ENCODE measurements around the gene FOXK2.
A peak's percentile ranks its signal among the peaks of the same experiment; 100 is the strongest.
"Not testable (repeated sequence)": the region's sequence is repeated elsewhere in the genome, so short reads cannot be mapped to it uniquely, and the experiment has no call there.

The FOXK2 gene

GRCh38 chr17:82536512-82537201, 17.1 kb downstream of the FOXK2 start:
- no peak for DNase-seq

DNA sequence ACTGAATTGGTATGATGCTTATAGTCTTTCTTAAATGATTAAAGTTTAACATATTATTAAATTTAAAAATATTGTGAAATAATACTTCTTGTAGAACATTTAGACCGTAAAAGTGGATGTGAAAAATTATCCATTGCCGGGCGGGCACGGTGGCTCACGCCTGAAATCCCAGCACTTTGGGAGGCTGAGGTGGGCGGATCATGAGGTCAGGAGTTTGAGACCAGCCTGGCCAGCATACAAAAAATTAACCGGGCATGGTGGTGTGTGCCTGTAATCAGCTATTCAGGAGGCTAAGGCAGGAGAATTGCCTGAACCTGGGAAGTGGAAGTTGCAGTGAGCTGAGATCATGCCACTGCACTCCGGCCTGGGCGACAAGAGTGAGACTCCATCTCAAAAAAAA, 17.7 kb downstream of the FOXK2 start:
- DNase-seq = not testable (repeated sequence)

- not testable (repeated sequence) for DNase-seq
These were observed 19.5 kb downstream of the FOXK2 start for GRCh38 chr17:82539076-82539475.

DNA sequence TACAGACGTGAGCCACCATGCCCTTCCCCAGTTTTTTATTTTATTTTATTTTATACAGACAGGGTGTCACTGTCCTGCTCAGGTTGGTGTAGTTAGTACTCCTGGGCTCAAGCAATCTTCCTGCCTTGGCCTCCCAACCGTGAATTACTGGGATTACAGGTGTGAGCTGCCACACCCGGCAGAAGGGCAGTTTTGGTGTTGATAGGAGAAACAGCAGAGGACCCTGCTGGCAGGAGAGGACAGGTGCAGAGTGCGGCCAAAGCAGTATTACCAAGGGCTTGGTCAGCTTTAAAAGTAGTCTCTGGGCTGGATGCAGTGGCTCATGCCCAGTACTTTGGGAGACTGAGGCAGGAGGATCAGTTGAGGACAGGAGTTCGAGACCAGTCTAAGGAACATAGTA, 22.9 kb downstream of the FOXK2 start:
- DNase-seq = no peak

GRCh38 chr17:82544431-82545070, 25.0 kb downstream of the FOXK2 start:
- no peak for DNase-seq

DNA sequence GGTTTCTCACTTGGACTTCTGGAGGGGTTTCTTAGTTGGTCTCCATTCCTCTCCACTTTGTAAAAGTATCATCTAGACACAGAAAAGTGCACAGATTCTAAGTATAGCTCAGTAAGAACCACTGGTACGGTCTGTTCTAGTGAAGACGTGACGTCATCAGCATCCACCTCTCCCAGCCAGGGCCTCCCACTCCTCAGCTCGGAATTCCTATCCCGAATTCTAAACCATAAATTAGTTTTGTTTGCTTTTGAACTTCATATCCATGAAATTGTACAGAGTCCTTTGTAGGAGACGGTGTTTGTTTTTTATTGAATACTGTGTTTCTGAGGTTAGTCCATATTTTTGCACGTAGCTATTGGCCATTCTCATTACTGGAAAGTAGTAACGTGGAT, 25.5 kb downstream of the FOXK2 start:
- DNase-seq = no peak

- DNase-seq = no peak
These were observed 28.4 kb downstream of the FOXK2 start for GRCh38 chr17:82547981-82548380.

DNA sequence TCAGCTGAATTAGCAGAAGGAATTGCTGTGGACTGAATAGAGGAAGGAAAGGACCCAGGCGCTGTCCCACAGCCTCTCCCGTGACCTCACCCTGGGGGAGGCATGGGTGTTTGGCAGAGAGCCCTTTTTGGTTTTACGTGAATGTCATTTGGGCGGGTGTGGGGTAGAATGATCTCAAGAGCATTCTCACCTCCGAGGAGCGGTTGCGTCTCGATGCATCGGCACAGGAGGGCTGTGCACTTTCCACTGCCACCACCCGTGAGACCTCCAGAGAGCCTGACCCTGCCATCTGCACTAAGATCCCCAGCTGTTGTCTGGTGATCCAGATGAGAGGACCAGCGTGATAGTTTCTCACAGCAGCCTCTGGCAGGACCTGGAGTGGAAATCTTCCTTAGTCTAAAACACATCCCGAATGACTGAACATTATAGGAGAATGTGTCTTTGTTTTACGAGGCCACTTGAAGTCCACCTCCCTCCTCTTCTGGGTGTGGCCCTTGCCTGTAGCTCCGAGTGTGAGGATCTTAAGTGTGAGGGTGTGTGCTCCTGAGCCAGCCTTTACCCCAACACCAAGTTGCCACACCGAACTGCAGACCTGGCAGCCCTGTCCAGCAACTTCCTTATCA, 29.3 kb downstream of the FOXK2 start:
- DNase-seq = no peak

DNA sequence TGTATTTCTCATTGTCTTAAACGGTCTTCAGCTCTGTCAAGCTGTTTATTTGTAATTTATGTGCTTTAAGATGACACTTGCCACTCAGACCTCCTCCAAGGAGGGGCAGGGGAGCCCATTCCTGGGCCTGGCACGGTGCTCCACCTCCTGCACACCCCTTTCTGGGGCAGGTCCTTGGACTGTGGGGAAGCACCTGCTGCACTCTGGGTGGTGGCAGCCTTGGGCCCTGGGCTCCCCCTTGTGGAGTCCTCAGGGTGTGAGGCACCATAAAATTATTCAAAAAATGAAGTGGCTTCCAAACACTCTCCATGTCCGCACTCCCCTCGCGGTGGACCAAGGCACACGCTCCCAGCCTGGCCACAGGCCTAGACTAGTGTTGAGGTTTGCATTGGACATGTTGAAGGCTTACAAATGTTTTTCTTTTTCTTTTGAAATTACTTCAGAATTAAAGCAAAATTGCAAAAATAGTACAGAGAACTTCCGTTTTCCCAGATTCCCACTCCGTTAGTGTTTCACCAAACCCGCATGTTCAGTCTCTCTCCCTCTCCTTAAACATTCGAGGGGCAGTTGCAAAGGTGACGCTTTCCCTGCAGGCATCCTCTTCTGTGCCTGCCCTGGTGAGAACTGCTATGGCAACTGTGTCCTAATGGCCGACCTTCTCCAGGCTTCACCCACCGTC, 32.4 kb downstream of the FOXK2 start:
- peak; percentile 13 for DNase-seq

GRCh38 chr17:82552580-82552979, 33.0 kb downstream of the FOXK2 start:
- DNase-seq = no peak

GRCh38 chr17:82553210-82553930, 33.8 kb downstream of the FOXK2 start:
- DNase-seq = no peak

GRCh38 chr17:82557510-82557909, 38.0 kb downstream of the FOXK2 start:
- not testable (repeated sequence) for DNase-seq

DNA sequence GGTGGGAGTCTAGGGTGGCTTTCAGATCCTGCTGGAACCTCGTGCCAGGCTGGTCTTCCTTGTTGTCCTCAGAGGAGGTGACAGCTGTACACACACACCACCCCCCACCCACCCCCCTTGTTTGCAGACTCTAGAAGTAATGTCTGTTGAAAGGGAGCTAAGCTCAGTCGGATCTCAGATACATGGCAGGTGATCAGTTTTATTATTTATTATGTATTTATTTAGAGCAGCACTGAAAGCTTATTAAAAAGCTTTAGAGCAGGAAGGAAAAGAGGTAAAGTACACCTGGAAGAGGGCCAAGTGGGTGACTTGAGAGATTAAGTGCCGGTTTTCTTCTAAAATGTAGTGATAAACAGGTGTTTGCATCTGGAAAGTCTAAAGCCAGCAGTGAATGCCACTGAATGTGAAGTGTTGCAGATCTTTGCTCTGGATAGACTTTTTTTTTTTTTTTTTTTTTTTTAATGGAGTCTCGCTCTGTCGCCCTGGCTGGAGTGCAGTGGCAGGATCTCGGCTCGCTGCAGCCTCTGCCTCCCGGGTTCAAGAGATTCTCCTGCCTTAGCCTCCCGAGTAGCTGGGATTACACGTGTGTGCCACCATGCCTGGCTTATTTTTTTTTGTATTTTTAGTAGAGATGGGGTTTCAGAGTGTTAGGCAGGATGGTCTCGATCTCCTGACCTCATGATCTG, 40.2 kb downstream of the FOXK2 start:
- DNase-seq = peak; percentile 96

DNA sequence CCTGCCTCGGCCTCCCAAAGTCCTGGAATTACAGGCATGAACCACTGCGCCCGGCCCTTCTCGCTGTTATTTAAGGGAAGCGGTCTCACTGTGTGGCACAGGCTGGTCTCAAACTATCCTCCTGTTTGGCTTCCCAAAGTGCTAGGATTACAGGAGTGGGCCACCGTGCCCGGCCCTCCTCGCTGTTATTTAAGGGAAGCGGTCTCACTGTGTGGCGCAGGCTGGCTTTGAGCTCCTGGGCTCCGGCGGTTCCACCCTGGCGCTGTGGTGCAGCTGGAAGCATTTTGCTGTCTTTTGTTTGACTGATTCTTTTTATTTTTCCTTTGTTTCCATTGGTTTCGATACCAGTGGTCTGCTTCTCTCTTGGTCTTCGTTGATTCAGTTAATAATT, 40.7 kb downstream of the FOXK2 start:
- DNase-seq = no peak

DNA sequence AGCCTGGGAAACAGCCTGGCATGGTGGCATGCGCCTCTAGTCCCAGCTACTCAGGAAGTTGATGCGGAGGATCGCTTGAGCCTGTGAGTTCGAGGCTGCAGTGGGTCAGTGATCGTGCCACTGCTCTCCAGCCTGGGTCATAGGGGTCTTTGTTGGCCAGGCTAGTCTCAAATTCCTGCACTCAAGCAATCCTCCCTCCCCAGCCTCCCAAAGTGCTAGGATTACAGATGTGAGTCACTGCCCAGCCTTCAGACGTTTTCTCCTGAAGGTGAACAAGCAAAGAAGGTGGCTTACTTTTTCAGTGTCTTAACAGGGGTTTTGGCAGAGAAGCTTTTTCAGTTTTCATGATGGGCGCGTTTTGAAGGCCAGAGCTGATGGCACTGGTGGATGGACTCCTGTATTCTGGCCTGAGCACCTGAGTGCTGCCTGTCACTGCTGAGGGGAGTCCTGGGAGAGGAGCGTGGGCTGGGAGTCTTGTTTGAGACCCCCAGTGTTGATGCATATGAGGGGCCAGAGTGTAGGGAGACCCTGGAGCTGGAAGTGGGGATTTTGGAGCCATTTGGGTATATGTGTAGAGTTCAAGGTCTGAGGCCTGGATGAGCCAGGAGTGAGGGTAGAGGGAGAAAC, 41.4 kb downstream of the FOXK2 start:
- no peak for DNase-seq

DNA sequence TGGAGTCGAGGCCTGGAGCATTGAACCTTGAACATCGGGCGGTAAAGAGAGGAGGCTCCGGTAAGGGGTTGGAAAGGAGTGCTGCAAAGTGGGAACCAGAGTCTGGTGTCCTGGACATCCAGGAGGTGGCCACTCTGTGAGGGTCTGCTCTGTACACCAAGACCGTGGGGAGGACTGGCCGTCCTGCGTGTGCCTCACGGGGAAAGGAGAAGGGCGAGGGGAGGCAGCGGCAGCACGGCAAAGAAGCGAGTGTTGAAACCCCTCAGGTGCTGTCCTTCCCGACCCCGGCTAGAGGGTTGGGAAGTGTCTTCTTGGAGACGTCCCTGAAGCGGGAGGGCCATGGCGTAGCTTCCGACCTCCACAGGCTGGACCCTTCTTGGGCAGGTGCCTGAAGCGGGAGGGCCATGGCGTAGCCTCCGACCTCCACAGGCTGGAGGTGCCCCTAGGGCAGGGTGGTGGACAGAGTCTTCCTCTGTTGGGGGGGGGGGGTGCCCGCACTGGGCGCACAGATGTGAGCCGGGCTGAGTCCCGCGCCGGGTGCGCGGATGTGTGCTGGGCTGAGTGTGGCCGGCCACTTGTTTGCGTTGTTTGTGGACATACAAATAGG, 42.0 kb downstream of the FOXK2 start:
- DNase-seq = no peak

- not testable (repeated sequence) for DNase-seq
These were observed 43.2 kb downstream of the FOXK2 start for GRCh38 chr17:82562718-82563220.

DNA sequence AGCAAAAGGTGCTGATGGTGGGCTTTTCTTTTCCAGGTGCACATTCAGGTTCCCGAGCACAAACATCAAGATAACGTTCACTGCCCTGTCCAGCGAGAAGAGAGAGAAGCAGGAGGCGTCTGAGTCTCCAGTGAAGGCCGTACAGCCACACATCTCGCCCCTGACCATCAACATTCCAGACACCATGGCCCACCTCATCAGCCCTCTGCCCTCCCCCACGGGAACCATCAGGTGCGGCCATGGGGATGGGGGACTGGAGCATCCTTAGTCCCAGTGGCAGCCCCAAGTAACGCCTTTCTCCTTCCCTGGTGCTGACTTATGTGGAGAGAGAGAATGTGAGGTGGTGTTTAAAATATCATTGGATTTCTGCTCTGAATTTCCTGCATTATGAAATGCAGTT, 43.8 kb downstream of the FOXK2 start:
- DNase-seq = no peak

GRCh38 chr17:82563745-82564144, 44.2 kb downstream of the FOXK2 start:
- not testable (repeated sequence) for DNase-seq

DNA sequence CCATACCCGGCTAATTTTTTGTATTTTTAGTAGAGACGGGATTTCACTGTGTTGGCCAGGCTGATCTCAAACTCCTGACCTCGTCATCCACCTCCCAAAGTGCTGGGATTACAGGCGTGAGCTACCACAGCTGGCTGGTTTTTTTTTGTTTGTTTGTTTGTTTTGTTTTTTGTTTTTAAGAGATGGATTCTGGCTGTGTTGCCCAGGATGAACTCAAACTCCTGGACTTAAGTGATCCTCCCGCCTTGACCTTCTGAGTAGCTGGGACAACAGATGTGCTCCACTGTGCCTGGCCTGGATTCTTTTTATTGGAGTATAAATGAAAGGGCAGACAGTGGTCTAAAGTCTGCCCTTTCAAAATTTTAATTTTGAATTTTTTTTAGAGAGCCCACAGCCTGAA, 44.7 kb downstream of the FOXK2 start:
- no peak for DNase-seq

GRCh38 chr17:82565551-82565950, 46.0 kb downstream of the FOXK2 start:
- DNase-seq = no peak
